Peyer's patch (tissue), 4 donors: ENCODE data around the gene MT1F.

ENCODE experiments used
- CTCF ChIP-seq, 6 experiments: fragments of 450-650 bp in 4 of 6; fragments of 200-600 bp in 2 of 6; sonication (generic) in 1 of 6; IDR thresholded peaks; one replicate each; pipeline ENCODE4 v1.5.1; 2017 to 2019; ENCODE audit warnings: antibody characterized with exemption in 6 of 6, mild to moderate bottlenecking in 3 of 6, moderate library complexity in 1 of 6
- POLR2A ChIP-seq, 2 donors: fragments of 450-650 bp; IDR thresholded peaks; one replicate each; pipeline ENCODE4 v1.5.1; 2017; ENCODE audit warnings: antibody characterized with exemption in 2 of 2, mild to moderate bottlenecking in 2 of 2, moderate library complexity in 2 of 2

DNA sequence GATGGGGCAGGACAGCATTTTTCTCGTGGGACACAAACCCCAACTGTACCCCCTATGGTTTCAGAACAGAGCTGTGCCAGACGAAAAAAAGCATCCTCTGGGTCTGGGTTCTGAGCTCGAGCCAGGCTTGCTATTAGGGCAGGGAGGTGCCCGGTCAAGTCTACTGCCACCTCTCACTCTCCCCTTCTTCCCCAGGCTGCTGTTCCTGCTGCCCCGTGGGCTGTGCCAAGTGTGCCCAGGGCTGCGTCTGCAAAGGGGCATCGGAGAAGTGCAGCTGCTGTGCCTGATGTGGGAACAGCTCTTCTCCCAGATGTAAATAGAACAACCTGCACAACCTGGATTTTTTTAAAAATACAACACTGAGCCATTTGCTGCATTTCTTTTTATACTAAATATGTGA lies 31.1 kb upstream of the MT1F start:
- TF ChIP-seq CTCF (IDR thresholded peaks at IDR 0.05) (no peak), POLR2A (IDR thresholded peaks at IDR 0.05) (no peak)
